HG02884 (cell line): Measurements from ENCODE around the gene NSD2.
A peak's percentile ranks its signal among the peaks of the same experiment; 100 is the strongest.
"Not testable (repeated sequence)": the region's sequence is repeated elsewhere in the genome, so short reads cannot be mapped to it uniquely, and the experiment has no call there.

Experiments
- ATAC-seq: cut with Tn5 transposase; IDR thresholded peaks from one replicate; pipeline ENCODE4 v1.9.1; 2021; ENCODE audit warnings: mild to moderate bottlenecking, moderate library complexity; ENCODE audit not compliant: unreplicated experiment

NSD2 gene

DNA sequence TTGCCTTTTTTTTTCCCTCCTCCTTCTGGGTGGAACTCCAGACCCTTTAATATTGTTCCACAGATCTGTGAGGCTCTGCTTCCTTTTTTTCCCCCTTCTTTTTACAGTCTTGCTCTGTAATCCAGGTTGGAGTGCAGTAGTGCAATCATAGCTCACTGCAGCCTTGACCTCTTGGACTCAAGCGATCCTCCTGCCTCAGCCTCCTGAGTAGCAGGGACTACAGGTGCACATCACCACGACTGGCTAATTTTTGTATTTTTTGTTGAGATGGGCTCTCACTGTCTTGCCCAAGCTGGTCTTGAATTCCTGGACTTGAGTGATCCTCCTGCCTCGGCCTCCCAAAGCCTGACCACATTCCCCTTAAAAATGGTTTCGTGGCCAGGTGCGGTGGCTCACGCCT, 26.8 kb downstream of the NSD2 start:
- ATAC-seq = no peak

DNA sequence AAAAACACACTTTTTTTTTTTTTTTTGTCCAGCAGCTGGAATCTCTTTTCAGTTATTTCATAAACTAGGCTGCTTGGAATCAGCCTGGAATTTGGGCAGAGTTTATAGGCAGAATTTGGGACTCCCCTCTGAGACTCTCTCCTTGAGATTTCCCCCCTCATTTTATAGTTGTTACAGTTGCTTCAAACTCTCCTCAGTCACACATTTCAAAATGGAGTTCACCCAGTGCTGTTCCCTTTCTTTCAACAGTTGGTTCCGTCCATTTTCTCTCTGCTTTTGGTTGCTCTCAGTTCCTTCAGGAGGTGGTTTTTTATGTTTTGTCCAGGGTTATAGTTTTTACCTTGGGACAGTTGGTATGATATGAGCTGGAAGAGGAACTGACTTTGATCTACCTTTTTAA, 27.5 kb downstream of the NSD2 start:
- ATAC-seq = no peak

DNA sequence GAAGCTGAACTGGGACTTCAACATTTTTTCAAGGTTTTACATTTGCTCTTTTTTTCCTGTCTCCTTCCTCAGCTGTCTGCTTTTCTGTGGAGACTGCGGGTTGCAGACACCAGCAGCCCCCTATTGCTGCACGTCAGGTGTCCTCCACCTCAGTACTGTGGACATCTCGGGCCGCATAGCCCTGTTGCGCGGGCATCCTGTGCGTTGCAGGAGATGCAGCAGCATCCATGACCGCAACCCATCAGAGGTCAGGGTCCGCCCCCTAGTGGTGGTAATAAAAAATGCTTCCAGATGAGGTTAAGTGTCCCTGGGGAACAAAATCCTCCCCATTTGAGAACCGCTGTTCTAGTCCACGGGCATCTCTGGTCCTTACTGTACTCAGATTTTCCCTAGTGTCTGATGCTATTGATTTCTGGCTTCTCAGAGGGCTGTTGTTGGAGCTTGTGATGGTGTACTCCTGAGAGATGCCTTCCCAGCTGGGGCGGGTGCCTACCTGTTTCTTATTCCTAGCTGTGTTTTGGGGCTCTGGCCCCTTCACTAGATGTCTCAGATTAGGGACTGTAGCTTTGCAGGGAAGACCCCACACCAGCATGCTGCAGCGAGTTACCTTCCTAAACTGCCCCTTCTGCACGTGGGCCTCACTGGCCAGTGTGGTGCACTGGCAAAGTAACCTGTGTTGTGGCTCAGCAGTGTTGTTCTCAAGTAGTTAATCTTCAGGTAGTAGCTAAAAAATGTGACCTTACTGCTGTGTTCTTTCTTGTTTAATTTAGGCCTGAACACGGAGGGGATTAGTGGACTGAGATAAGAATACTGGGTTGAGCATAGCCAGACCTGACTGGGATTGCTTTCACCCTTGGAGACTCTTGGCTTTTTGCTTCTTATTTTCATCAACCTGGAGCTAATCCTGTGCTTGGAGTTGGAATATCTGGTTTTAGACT, 28.2 kb downstream of the NSD2 start:
- peak; percentile 75 for ATAC-seq

DNA sequence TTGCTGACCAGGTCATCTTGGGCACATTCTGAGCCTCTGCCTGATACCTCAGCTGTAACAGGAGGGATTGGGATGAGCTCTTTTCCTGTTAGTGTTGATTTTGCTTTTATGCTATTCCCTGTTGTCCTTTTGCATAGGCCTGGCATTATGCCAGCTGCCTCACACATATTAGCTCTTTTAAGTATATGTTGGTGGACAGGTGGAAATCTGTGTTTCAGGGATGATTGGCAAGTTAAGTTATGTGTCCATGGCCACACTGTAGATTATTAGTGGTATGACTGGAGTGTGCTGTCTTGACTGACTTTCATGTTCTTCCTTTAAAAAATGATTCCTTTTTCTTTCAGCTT, 28.9 kb downstream of the NSD2 start:
- no peak for ATAC-seq

DNA sequence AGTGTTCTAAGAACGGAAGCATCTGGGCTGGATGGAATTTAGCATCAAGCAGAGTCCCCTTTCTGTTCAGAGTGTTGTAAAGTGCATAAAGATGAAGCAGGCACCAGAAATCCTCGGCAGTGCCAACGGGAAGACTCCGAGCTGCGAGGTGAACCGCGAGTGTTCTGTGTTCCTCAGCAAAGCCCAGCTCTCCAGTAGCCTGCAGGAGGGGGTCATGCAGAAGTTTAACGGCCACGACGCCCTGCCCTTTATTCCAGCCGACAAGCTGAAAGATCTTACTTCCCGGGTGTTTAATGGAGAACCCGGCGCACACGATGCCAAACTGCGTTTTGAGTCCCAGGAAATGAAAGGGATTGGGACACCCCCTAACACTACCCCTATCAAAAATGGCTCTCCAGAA, 29.4 kb downstream of the NSD2 start:
- no peak for ATAC-seq

DNA sequence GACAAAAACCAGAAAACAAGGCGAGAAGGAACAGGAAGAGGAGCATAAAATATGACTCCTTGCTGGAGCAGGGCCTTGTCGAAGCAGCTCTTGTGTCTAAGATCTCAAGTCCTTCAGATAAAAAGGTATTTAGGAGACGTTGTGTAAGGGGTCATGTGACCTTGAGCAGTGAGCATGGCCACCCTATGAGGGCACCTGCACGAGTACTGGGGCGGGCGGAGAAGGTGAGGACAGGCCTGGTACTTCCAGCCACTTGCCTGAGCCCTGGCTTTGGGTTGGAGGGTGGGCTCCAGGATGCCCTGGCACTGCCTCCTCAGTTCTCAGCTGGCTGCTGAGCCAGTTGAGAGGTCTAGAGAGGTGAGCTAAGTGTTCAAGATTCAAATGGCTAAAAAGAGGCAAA, 29.9 kb downstream of the NSD2 start:
- no peak for ATAC-seq

DNA sequence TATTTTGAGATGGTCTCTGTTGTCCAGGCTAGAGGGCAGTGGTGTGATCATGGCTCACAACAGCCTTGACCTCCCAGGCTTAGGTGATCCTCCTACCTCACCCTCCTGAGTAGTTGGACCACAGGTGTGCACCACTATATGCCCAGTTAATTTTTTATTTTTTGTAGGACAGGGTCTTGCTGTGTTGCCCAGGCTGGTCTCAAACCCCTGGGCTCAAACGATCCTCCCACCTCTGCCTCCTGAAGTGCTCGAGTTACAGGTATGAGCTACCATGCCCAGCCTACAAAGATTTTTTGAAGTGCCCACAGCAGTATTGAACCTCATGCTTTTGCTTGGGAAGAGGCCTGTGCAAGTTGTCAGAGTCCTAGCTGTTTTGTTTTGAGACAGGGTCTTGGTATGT, 31.1 kb downstream of the NSD2 start:
- ATAC-seq = no peak

DNA sequence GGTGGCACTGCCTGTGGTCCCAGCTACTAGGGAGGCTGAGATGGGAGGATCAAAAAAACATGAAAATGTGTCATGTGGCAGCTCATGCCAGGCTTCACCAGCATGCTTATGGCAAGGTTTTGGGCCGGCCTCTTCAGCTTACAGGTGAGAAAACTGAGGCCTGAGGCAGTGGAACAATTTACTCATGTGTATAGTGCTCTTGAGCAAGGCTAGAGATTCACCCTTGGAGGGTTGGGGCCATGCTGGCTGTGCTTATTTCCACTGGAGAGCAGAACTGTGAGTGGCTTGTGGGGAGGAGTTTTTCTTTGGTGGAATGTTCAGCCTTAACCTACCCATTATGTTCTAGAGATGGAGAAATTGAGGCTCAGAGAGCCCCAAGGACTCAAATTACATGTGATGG, 31.8 kb downstream of the NSD2 start:
- no peak for ATAC-seq

DNA sequence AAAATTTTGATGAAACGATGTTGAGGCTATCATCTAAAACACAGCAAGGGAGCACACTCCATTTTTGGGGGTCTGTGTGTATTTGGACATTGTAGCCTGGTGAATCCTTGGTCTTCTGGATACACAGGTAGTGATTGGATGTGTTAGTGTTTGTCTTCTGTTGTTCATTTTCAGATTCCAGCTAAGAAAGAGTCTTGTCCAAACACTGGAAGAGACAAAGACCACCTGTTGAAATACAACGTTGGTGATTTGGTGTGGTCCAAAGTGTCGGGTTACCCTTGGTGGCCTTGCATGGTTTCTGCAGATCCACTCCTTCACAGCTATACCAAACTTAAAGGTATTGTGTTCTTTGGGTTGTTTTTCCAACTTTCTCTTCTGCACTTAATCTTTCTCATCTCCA, 32.8 kb downstream of the NSD2 start:
- no peak for ATAC-seq

DNA sequence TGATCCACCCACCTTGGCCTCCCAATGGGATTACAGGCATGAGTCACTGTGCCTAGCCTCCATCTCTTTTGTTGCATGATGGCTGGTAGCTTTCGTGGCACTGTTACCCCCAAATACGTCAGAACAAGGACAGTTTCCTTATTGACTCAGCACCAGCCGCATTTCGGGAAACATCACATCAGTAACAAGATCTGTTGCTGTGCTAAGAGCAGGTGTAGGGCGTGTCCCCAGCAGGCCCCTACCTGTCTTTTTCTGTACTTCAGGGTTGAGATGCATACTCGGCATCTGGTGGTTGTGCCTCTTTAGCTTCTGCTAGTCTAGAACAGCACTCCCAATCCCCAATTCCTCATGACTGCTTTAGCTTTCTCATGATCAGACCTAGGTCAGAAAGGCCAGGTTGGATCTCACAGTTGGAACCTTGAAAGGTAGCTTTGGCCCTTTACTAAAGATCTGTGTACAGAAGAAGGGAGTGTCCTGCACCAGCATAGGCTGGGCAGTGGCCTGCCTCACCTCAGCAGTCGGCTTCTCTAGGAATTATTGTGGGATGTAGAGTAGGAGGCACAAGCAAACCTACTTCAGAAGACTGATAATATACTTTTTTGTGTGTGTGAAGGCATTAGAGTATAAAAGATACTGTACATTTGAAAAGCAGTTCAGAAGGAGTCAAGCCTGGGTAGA, 36.8 kb downstream of the NSD2 start:
- no peak for ATAC-seq

DNA sequence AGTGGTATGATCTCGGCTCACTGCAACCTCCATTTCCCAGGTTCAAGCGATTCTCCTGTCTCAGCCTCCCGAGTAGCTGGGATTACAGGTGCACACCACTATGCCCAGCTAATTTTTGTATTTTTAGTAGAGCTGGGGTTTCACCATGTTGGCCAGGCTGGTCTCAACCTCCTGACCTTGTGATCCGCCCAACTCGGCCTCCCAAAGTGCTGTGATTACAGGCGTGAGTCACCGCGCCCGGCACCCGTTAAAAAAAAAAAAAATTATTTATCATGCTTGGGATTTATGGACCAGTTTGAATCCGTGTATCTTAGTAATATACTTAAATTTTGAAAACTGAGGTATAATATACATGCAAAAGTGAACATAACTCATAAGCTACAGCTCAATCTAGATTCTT, 38.5 kb downstream of the NSD2 start:
- not testable (repeated sequence) for ATAC-seq

DNA sequence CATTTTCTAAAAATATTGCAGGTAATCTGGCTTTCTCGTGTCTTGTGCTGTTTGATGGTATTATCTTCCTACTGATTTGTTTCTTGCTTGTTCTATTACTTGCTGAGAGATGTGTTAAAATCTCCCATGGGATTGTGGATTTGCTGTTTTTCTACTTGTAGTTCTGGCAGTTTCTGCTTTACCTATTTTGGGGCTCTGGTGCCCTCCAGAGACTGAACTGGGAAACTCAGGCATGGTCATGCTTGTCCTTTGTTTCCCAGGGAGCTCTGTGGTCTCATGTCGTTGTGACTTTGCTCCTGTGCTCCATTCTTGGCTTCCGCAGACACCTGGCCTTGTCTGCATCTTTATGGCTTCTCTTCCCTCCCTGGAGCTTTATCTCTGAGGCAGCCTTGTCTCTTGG, 39.5 kb downstream of the NSD2 start:
- ATAC-seq = no peak

DNA sequence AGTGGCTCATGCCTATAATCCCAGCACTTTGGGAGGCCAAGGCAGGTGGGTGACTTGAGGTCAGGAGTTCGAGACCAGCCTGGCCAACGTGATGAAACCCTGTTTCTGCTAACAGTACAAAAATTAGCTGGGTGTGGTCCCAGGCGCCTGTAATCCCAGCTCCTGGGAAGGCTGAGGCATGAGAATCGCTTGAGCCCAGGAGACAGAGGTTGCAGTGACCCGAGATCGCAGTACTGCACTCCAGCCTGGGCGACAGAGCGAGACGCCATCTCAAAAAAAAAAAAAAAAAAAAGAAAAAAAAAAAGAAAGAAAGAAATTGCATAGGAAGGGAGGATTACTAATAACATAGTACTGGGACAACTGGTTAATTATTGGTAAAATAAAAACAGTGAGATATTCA, 40.1 kb downstream of the NSD2 start:
- not testable (repeated sequence) for ATAC-seq

DNA sequence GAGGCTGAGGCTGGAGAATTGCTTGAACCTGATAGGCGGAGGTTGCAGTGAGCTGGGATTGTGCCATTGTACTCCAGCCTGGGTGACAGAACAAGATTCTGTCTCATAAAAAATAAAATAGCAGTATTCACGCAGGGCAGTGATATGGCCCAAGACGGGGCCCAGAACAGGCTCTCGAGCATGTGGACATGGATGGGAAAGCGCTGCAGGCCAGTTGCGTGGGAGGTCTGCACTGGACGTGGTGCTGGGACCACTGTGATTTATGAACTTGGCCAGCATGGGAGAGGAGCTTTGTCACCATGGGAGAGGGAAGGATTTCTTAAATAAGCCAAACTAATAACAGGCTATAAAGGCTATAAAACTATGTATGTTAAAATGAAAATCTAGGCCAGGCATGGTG, 51.6 kb downstream of the NSD2 start:
- ATAC-seq = no peak

DNA sequence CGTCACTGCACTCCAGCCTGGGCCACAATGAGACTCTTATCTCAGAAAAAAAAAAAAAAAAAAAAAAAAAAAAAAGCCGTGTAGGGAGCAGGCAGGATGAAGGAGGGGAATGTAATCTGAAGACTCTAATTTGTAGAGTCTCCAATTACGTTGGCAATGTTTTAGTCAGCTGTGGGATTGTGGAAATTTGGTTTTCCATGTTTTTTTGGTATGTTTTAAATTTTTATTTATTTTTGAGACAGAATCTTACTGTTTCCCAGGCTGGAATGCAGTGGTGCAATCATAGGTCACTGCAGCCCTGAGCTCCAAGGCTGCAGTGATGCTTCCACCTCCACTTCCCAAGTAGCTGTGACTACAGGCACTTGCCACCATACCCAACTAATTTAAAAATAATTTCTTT, 56.5 kb downstream of the NSD2 start:
- no peak for ATAC-seq

DNA sequence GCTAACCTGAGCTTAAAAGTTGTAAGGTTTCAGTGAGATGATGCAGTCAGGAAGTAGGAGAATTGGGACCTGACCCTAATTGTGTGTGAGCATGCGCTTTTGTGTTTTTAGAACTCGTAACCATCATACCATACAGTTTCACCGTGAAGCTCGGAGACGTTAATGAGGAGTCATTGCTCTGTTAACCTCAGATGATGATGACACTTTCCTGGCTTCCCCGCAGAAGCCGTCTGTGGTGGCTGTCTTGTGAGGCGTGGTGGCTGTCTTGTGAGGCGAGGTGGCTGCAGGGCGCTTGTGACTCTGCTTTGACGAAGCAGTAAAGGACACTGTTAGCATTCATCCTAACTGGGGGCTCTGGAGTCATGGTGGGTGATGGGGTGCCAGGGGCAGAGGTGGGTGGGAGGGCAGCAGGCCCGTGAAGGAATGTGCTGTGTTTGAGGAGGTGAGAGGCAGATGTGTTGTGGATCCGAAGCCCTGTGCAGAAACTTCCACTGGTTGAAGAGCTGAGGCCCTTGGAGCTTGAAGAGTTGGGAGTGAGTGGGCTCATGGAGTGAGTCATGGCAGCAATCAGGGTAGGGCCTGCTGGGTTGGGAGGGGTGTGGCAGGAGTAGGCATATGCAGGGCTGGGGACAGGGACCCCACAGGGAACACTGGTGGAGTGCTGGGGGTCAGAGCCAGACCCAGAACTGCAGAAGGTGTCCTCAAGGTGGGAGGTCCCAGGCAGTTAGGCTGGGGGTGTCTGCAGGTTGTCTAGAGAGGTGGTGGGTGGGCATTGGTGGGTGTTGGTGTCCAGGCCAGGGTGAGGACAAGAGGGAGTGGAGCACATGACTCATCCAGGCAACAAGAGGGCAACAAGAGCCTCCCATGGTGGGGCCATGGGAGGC, 57.4 kb downstream of the NSD2 start:
- ATAC-seq = no peak

DNA sequence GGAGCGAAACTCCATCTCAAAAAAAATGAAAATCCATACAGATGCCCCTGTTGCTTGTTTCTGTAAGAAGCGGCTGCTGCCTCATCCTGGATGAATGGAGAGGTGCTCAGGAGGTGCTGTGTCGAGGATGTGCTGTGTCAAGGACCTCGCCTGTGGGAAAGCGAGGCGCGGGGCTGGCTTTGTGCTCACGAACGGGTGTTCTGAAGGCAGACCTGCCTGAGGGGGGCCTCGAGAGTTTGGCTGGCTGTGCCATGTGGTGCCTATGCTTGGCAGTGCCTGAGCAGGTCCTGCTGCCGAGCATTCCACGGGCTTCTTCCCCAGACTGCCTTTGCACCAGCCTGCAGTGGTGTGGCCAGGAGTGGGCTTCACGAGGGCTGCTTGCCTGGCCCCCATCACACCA, 61.5 kb downstream of the NSD2 start:
- ATAC-seq = no peak

DNA sequence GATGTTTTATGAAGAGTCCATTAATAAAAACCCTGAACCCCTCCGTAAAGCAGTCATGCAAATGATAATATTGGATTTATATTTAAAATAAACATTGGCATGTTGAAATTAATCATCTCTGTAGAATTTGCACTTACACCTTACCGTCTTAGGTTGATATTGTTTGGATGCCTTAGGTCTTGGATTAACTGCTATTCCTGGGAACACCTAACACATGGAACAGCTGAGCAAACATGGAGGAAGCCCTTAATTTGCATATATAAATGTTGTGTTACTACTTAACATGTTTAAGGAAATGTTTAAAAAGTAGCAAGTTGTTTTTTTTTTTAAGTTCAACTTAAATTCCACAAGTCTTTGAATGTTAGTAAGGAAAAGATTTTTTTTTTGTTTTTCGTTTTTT, 62.5 kb downstream of the NSD2 start:
- ATAC-seq = no peak

DNA sequence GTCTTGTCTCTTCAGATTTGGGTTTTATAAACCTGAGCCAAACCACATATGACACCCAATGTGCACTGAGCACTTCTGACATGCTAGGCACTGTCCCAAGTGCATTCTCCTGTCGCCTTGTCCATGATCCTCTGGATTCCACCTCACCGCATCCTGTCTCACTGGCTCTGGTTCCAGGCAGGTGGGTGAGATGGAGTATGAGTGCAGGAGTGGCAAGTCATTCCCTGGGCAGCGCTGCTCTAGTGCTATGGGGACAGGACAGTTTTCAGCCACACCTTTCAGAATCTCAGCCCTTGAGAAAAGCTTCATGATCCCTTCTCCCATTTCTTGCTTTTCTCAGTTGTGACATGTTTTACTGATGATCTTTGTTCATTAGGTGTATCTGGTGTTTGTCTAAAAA, 66.4 kb downstream of the NSD2 start:
- no peak for ATAC-seq

DNA sequence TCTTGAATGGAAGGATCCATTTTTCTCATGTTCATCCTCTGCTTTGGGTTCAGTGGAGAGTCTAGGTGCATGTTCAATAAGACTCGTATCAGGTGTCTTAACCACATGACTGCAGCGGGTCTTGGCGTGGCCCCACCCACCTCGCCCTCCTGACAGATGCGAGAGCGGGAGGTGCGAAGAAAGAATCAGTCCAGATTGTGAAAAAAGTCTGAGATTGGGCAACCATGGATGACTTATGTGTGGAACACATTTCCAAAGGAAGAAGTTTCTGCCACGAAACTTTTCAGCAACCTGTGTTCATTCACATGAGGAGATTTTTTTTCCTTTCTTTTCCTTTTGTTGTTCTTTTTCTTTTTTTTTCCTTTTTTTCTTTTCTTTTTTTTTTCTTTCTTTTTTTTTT, 66.8 kb downstream of the NSD2 start:
- no peak for ATAC-seq

DNA sequence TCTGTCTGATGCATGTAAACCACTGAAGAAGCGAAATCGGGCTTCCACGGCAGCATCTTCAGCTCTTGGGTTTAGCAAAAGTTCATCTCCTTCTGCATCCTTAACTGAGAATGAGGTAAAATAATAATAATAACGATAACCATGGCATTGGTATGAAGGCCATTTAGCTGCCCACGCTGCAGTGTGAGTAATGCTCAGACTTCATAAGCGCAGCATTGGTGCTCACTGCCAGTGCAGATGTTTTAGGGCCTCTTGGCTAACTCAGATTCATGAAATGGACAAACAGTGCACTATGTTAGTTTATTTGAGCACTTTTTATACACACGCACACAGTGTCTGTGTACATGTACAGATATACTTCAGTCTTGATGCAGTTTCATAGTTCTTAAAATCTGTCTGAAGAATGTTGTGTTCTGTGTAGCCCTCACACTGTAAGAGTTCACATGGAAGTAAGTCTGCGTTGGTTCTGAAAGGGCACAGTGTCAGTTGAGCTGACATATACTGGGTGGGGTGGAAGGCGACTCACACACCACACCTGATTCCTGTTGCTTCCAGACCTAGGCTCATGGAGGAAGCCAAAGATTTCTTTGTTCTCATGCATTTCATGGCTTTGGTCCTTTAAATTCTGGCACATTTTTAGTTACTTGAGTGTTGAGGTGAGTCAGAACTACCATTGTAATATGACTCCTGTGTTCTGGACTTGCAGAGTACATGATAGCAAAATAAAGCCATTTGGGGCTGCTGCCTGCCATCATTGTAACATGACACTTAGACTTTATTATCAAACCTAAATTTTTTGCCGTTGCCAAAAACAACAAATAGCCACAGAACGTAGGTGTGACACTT, 68.7 kb downstream of the NSD2 start:
- ATAC-seq = no peak
